ENCODE measurements around the gene PRKCE.

Gene PRKCE

DNA sequence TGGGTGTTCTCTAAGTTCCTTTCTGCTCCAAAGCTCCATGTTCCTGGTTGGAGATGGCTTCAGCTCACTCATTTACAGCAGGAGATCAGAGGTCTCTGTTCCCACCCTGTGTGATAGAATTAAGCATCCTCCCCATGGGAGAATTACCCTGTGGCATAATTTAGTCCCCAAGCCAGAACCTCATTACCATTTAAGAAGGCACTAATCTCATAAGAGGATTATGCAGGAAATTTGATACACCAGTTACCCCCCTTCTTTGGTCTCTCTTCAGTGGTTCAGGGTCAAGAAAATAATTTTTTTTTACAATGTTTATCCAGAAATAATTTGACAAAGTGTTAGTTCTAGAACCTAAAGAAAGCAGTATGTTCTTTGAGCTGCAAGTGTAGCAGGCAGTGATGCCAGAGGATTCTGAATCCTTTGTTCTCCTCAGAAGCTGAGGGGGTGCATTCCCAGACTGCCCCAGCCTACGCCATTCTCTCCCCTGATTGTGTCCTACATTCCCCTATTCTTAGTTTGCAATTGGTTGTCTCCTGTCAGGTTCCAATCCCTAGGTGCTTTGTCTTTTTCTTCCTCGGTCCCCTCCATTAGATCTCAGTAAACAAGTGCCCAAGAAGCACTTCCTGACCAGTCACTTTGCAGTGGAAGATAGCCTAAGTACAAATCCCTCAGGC lies 163.6 kb downstream of the PRKCE start:
- in situ Hi-C loops (cut with HindIII; ENCODE audit: low pct_unique_long_range_greater_than_20kb, low sequenced_read_pairs), result no loop called here
- no peak for TF ChIP-seq JUND (IDR thresholded peaks at IDR 0.05; ENCODE audit: low read depth)
- peak in 1 of 2 experiments; percentile 35 for DNase-seq (ENCODE audit: low read depth in 1 of 2, low spot score in 1 of 2)

DNA sequence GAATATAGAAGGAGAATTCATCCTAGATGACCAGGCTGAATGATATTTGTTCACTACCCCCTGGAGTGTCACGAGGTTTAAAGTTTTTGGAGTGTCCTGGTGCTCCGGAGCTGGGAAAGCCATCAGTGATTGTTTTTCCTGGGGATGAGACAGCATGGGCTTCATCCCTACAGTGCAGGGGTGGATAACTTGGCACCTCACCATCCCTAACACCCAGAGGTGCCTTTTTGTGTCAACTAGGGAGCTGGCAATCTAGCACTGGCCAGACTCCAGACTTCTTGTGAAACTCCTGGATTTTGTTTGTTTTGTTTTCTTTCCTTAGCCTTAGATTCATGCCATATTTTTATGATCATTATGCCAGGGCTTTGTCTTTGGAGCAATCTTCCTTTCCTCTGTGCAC lies 164.8 kb downstream of the PRKCE start:
- in situ Hi-C loops (cut with HindIII; ENCODE audit: low pct_unique_long_range_greater_than_20kb, low sequenced_read_pairs), result no loop called here
- TF ChIP-seq JUND (IDR thresholded peaks at IDR 0.05; ENCODE audit: low read depth), result no peak
- DNase-seq (ENCODE audit: low read depth in 1 of 2, low spot score in 1 of 2), result peak in 1 of 2 experiments; percentile 56

DNA sequence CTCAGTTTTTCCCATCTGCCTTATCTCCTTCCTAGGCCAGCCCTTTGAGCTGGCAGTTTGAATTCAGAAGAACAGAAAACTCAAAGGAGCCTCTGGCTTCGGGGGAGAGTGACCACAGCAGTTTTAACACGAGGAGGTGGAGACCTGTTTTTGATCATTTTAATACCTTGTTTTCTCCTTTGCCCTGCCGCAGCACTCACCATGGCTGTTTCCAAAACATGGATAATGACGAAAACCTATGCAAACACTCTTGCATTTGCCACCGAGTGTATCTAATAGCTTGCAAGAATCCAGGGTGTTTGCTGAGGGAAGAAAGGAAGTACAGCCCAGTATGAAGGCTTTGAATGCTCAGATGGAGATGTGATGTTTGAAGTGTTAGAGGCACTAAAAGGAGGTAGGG lies 167.1 kb downstream of the PRKCE start:
- no peak for DNase-seq (ENCODE audit: low read depth in 1 of 2, low spot score in 1 of 2)
- no peak for TF ChIP-seq JUND (IDR thresholded peaks at IDR 0.05; ENCODE audit: low read depth)
- in situ Hi-C loops (cut with HindIII; ENCODE audit: low pct_unique_long_range_greater_than_20kb, low sequenced_read_pairs), result no loop called here

DNA sequence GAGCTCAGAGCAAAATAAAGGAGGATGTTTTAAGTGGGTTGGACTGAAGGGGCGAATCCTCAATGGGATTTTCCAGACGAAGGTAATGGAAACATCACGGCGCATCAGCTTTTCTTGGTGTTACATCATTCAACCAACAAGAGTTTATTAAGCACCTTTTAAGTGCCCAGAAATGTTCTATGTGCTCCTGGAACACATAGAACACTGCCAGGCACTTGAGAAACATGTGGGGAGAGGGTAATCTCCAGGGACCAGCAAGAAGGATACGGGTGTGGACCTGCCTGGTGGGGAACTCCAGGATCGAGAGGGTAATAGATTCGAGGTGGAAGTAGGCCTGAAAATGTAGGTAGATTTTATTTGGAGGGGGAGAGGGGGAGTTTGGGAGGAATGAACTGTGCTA lies 168.6 kb downstream of the PRKCE start:
- in situ Hi-C loops (cut with HindIII; ENCODE audit: low pct_unique_long_range_greater_than_20kb, low sequenced_read_pairs), result no loop called here
- DNase-seq (ENCODE audit: low read depth in 1 of 2, low spot score in 1 of 2), result no peak
- no peak for TF ChIP-seq JUND (IDR thresholded peaks at IDR 0.05; ENCODE audit: low read depth)

DNA sequence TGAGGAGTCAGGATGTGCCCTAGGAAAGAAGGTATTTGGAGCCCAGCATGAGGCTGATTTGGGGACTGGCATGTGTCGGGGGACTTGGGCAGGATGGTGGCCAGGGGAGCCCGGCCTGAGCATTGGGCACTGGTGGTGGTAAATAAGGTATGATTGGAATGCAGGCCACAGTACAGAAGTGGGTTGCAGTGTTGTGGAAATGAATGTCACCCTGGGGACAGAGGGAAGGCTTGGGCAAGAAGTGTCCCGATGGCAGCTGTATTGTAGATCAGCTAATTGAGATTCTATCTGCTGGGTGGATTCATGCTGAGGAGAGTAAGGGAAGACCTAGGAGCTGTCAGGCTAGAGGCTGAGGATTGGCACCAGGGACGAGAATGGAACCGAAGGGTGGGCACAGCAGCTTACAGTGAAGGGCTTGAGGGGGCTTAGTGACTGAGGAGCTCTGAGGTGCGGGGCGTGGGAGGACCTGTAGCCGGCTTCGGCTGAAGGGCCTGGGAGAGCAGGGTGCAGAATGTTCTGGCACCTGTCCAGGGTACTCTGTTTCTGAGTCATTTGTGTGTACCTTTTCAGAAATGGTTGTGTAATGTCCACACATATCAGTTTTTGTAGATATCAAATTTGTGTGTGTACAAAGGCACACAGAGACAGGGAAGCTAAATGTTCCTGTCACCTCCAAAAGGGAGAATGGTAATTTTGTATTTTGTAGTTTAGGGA lies 170.2 kb downstream of the PRKCE start:
- DNase-seq (ENCODE audit: low read depth in 1 of 2, low spot score in 1 of 2), result peak in 1 of 2 experiments; percentile 76
- no peak for TF ChIP-seq JUND (IDR thresholded peaks at IDR 0.05; ENCODE audit: low read depth)
- in situ Hi-C loops (cut with HindIII; ENCODE audit: low pct_unique_long_range_greater_than_20kb, low sequenced_read_pairs), result no loop called here

DNA sequence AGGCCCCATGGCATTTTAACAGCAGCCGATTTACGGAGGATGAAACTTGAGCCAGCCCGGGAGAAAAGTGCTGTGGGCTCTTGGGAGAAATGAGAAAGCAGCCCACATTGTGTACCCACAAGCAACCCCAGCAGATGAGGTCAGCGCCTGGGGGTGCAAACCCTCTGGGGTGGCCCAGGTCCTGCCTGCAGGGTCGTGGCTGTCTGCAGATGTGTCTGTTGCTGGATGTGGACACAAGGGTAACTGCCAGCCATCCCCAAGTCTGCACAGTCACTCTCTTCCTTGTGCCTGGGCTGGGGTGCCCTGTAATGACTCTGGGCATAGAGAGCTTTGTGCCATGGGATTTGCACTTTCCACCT lies 170.8 kb downstream of the PRKCE start:
- in situ Hi-C loops (cut with HindIII; ENCODE audit: low pct_unique_long_range_greater_than_20kb, low sequenced_read_pairs), result no loop called here
- DNase-seq (ENCODE audit: low read depth in 1 of 2, low spot score in 1 of 2), result peak in 1 of 2 experiments; percentile 35
- no peak for TF ChIP-seq JUND (IDR thresholded peaks at IDR 0.05; ENCODE audit: low read depth)

DNA sequence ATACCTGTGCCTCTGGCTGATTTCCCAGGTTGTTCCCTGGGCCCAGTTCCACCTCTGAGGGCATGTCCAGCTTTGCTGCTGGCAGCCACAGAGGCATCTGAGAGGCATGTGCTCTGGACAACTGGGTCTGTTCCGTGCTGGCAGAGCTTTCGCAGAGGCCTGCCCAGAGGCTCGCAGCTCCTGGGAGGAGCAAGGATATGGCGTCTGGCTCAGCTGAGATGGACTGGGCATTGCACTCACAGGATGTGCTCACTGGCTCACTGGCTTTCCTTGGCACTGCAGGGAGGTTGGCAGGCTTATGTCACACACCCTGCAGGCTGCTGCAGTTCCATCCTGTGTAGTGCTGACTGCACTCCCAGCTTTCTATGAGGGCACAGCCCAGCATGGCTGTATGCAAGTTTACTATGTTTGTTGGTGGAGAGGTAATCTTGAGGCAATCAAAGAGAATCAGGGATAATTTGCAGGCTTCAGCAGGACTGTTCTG lies 172.3 kb downstream of the PRKCE start:
- peak; percentile 20 to 59 for DNase-seq (ENCODE audit: low read depth in 1 of 2, low spot score in 1 of 2)
- no peak for TF ChIP-seq JUND (IDR thresholded peaks at IDR 0.05; ENCODE audit: low read depth)
- in situ Hi-C loops (cut with HindIII; ENCODE audit: low pct_unique_long_range_greater_than_20kb, low sequenced_read_pairs), result no loop called here

DNA sequence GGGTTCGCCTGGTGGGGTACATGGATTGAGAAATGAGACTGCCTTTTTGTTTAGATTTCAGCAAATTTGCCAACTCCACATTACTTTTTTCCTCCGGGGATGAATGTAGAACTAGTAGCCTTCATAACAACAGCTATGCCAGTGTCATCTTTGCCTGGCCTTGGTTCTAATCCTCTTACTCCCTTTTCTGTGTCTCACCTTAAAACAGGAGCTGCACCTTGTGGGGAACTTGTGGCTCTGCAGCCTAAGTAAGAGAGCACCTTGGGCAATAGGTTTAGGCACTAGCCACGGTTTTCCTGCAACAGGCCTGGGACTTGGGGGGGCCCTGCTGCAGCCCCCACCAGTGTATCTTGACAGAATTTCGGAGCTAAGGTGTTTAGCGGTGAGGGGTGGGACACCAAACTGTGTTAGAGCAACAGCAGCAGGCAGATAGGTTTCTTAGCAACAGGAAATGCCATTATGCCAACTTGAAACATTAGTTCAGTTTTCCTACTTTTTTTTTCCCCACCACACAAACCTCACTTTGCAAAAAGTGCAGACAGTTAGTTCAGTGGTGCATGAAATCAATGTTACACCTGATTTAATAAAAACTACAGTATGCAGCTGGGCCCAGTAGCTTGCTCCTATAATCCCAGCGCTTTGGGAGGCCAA lies 173.7 kb downstream of the PRKCE start:
- in situ Hi-C loops (cut with HindIII; ENCODE audit: low pct_unique_long_range_greater_than_20kb, low sequenced_read_pairs), result no loop called here
- DNase-seq (ENCODE audit: low read depth in 1 of 2, low spot score in 1 of 2), result peak in 1 of 2 experiments; percentile 60
- no peak for TF ChIP-seq JUND (IDR thresholded peaks at IDR 0.05; ENCODE audit: low read depth)

DNA sequence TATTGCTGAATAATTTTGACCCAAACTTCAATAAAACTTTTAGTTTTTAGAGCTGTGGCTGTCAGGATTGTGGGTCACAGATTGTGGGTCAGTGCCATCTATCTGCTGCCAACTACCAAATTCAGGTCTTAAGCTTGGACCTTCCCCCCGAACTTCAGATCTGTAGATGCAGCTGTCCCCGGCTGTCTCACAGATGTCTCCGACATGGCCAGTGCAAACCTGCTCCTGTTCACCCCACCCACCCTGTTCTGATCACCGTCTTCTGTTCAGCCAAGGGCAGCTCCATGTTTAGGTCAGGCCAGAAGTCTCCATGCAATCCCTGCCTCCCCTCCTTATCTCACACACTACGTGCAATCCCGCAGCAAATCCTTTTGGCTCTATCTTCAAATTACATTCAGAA lies 175.0 kb downstream of the PRKCE start:
- no peak for TF ChIP-seq JUND (IDR thresholded peaks at IDR 0.05; ENCODE audit: low read depth)
- in situ Hi-C loops (cut with HindIII; ENCODE audit: low pct_unique_long_range_greater_than_20kb, low sequenced_read_pairs), result no loop called here

DNA sequence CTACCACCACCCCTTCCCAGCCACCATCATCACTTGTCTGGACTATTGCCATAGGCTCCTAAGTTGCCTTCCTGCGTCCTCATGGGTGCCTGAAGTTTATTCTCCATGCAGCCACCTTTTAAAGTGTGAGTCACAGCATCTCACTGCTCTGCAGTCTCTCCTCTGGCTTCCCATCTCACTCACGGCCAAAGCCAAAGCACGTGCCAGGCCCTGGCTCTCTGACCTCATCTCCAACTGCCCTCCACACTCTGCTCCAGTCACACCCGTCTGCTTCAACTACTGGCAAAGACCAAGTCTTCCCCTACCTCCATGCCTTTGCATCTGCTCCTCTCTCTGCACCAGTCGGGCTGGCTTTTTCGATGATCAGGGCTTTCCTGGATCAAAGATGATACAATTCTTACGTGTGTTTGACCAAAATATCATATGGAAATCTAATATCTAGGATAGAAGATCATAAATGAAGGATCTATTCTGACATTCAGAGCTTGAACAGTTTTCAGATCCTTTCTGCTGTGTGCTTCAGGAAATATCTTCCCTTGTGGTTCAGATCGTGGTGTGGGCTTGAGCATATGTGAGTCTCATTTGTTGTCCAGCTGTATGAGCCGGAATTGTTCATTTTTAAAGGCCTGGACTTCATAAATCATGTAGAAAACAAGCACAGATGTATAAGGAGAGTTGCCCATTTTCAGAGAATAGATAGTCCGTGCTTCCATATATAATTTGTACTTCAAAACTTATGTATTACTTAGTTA lies 175.6 kb downstream of the PRKCE start:
- no peak for DNase-seq (ENCODE audit: low read depth in 1 of 2, low spot score in 1 of 2)
- no peak for TF ChIP-seq JUND (IDR thresholded peaks at IDR 0.05; ENCODE audit: low read depth)
- in situ Hi-C loops (cut with HindIII; ENCODE audit: low pct_unique_long_range_greater_than_20kb, low sequenced_read_pairs), result no loop called here

More for the DNA sequence above, 175.0 kb downstream of the PRKCE start:
- DNase-seq (ENCODE audit: low read depth in 1 of 2, low spot score in 1 of 2), result no peak

DNA sequence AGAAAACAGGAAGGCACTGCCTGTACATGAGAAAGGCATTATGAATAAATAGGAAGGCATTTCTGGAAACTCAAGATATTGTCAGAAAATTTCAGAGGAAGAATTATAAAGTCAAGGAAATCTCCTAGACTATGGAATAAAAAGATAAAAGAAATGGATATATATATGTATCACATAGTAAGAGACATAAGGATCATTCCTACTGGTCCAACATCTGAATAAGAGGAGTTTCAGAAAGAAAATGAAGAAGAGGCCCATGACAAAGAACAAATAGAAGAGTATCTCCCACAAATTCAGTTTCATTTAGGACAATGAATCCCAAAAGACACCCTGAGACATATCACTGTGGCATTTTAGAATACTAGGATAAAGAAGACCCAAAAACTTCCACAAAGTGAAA lies 178.8 kb downstream of the PRKCE start:
- no peak for DNase-seq (ENCODE audit: low read depth in 1 of 2, low spot score in 1 of 2)
- in situ Hi-C loops (cut with HindIII; ENCODE audit: low pct_unique_long_range_greater_than_20kb, low sequenced_read_pairs), result no loop called here
- TF ChIP-seq JUND (IDR thresholded peaks at IDR 0.05; ENCODE audit: low read depth), result no peak

DNA sequence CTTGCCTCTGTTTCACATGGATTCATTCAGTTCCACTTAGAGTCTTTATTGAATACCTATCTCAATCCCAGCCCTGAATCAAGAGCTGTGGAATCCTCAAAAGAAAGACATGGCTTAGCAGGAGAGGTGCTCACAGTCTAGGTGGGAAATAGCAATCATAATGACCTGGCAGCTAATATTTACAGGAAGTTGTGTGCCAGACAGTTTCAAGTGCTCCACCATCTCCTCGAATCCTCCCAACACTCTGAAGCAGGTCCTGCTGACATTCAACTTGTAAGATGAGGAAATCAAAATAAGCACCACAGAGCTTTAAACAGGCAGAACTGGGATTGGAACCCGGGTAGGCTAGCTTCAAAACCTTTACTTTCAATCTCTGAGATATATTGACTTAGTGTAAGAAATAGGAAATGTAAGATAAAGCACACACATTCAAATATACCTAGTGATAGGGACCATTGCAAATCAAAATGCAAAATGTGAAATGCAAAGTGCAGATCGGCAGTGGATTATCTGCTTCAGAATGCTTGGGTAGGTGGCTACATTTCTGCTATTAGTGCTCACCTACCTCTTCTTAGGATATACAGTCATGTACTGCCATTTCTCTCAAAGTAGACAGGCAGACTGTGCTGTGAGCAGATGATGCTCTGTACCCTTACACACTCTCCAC lies 182.0 kb downstream of the PRKCE start:
- in situ Hi-C loops (cut with HindIII; ENCODE audit: low pct_unique_long_range_greater_than_20kb, low sequenced_read_pairs), result no loop called here
- no peak for TF ChIP-seq JUND (IDR thresholded peaks at IDR 0.05; ENCODE audit: low read depth)
- no peak for DNase-seq (ENCODE audit: low read depth in 1 of 2, low spot score in 1 of 2)
